GM08714 (cell line): ENCODE results near the gene PPRC1.

ENCODE experiments used
- H3K4me3 ChIP-seq: fragments of 200-500 bp; sonication (Bioruptor generic); 2 replicates; pipeline ENCODE4 v1.5.1; 2014; ENCODE audit warnings: mild to moderate bottlenecking, low read length, inconsistent platforms
- ZNF274 ChIP-seq: IDR thresholded peaks from 2 replicates; pipeline ENCODE4 v1.6.1; 2012; ENCODE audit warnings: mild to moderate bottlenecking, low read depth, low read length

PPRC1 gene

DNA sequence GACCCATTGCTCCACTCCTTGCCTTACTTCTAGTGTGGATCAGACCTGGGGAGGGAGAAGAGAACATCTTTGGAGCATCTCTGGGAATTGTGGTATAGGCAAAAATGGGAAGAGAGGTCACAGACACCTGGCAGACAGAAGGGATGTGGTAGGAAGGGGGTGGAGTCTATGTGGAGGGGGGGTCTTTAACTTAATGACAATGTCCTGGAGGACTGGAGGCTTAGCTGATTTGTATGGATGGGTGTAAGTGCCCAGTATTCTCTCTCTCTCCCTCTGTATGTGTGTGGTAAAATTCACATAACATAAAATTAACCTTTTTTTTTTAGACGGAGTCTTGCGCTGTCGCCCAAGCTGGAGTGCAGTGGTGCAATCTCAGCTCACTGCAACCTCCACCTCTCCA, 9.6 kb upstream of the PPRC1 start:
- no peak overlapping the region for H3K4me3 ChIP-seq
- TF ChIP-seq ZNF274: no peak

DNA sequence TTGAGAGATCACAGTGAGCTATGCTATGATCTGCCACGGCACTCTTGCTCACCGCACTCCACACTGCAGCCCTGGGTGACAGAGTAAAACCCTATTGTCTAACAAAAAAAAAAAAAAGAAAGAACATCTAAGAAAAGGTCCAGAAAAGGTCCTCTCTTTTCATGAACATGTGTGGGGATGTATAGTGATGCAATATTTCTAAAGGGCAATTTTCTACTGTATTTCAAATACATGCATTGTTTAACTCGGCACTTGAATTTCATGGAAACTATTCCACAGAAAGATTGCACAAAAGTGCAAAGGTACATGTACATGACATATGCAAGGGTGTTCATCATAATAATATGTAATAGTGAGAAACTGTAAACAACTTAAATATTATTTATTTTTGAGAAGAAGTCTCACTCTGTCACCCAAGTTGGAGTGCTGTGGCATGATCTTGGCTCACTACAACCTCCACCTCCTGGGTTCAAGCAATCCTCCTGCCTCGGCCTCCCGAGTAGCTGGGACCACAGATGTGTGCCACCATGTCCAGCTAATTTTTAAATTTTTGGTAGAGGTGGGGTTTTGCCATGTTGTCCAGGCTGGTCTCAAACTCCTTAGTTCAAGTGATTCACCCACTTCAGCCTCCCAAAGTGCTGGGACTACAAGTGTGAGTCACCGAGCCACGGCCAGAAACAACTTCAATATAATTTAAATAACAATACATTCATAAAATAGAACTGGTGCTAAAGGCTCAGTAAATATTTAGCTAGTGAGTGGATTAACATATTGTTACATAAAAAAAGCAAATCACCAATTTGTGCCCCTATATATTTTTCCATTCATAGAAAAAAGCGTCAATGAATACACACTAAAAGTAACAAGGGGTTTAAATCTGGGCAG, 1.3 kb upstream of the PPRC1 start:
- TF ChIP-seq ZNF274: no peak
- no peak overlapping the region for H3K4me3 ChIP-seq

DNA sequence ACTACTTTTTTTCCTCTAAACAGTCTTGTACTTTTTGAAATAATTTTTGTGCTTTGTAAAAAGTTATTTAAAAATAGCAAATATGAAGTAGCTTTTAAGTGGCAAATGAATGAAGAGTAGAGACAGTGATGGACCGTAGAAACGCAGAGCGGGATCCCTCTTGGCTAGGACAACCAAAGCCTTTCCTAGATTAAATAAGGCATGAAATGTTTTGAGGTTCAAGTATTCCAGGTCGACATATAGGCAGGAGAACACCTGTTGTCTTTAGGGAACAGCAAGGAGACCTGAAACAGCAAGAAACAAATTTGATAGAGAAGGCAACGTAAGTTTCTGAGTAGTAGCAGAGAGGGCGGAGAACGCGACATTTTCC, 662 bp upstream of the PPRC1 start:
- TF ChIP-seq ZNF274: no peak
- peak overlapping the region; percentile 78; the same call in 1 of the 2 replicates for H3K4me3 ChIP-seq

DNA sequence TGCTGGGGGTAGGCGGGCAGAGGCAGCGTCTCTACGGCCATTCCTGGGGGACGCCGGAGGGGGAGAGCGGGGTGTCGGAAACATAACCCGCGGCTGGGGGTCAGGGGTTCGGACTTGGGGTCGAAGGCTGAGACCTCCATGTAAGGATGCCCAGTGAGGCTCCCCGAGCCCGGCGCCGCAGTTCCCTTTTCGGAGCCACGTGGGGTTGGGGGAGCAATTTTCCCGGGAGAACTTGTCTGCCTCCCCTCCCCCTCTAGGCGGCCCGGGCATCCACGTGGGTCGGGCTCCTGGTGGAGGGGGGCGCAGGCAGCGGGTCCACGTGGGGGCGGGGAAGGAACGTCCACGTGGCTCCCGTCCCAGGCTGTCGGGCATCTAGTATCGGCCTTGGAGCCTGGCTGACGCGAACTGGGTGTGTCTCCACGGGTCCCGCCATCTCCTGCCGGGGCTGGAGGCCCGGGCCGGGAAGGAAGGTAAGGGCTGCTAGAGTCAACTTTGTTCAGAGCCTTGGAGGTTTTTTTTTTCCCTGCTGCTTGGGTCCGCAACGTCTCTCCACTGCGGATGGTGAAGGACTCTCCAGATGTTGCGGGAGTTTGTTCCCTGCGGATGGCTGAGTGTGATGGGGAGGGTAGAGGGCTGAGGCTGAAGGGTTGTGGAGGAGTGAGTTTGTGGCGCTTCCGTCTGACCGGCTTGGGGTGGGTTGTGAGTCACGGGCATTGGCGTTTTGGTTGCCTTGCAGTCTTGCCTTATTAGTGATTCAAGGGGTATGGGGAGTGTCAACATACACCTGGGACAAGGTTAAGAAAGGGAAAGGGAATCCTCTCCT, 744 bp downstream of the PPRC1 start:
- H3K4me3 ChIP-seq: peak overlapping the region; percentile 78
- TF ChIP-seq ZNF274: no peak

DNA sequence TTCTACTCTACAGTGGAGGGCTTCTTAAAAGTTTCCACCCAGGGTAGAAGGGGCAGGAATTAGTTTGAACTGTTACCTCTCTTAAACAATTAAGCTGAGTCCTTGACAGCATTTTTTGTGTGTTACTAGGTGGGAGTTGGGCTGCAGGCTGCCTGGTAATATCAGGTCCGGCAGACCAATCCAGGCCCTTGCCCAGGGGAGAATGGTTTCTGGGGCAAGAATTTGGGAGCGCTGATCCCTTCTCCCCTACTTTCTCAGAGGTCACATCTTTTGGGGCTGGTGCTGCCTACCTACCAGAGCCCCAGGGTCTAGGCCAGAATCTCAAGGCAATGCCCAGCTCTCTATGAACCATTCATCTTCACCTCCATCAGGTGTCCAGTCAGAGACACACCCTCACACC, 1.6 kb downstream of the PPRC1 start:
- no peak for TF ChIP-seq ZNF274
- peak overlapping the region; percentile 78 for H3K4me3 ChIP-seq

DNA sequence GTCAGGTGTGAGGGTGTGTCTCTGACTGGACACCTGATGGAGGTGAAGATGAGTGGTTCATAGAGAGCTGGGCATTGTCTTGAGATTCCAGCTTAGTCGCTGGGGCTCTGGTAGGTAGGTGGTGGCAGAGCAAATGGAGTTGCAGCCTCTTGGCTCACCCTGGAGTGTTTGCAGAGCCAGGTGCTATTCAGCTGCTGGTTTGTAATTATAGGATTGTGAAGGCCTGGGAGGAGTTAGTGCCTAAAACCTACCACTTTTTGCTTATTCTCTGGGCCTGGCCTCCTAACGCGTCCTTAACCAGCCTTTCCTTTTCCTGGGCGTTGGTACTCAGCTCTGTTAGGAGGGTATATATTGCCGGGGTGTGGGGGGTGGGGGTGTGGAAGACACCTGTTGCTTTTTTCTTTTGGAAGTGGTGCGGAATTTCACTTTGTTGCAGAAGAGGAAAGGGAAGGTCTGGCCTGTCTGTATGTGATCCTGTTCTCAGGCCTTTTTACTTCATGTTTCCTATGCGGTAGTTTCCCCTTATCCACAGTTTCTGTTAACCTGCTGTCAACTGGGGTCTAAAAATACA, 3.2 kb downstream of the PPRC1 start:
- no peak for TF ChIP-seq ZNF274
- no peak overlapping the region for H3K4me3 ChIP-seq

DNA sequence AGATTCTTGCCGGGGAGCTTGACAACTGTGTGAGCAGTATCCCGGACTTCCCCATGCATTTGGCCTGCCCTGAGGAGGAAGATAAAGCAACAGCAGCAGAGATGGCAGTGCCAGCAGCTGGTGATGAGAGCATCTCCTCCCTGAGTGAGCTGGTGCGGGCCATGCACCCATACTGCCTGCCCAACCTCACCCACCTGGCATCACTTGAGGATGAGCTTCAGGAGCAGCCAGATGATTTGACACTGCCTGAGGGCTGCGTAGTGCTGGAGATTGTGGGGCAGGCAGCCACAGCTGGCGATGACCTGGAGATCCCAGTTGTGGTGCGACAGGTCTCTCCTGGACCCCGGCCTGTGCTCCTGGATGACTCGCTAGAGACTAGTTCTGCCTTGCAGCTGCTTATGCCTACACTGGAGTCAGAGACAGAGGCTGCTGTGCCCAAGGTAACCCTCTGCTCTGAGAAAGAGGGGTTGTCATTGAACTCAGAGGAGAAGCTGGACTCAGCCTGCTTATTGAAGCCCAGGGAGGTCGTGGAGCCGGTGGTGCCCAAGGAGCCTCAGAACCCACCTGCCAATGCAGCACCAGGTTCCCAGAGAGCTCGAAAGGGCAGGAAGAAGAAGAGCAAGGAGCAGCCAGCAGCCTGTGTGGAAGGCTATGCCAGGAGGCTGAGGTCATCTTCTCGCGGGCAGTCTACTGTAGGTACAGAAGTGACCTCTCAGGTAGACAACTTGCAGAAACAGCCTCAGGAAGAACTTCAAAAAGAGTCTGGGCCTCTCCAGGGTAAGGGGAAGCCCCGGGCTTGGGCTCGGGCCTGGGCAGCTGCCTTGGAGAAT, 6.7 kb downstream of the PPRC1 start:
- no peak for TF ChIP-seq ZNF274
- no peak overlapping the region for H3K4me3 ChIP-seq

DNA sequence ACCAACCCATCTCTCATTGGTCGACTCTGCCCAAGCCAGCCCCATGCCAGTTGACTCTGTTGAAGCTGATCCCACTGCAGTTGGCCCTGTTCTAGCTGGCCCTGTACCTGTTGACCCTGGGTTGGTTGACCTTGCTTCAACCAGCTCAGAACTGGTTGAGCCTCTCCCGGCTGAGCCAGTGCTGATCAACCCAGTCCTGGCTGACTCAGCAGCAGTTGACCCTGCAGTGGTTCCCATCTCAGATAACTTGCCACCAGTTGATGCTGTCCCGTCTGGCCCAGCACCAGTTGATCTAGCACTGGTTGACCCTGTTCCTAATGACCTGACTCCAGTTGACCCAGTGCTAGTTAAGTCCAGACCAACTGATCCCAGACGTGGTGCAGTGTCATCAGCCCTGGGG, 7.4 kb downstream of the PPRC1 start:
- no peak overlapping the region for H3K4me3 ChIP-seq
- TF ChIP-seq ZNF274: no peak

DNA sequence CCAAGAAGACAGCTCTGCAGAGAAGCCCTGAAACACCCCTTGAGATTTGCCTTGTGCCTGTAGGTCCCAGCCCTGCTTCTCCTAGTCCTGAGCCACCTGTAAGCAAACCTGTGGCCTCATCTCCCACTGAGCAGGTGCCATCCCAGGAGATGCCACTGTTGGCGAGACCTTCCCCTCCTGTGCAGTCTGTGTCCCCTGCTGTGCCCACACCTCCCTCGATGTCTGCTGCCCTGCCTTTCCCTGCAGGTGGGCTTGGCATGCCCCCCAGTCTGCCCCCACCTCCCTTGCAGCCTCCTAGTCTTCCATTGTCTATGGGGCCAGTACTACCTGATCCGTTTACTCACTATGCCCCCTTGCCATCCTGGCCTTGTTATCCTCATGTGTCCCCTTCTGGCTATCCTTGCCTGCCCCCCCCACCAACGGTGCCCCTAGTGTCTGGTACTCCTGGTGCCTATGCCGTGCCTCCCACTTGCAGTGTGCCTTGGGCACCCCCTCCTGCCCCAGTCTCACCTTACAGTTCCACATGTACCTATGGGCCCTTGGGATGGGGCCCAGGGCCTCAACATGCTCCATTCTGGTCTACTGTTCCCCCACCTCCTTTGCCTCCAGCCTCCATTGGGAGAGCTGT, 8.2 kb downstream of the PPRC1 start:
- no peak overlapping the region for H3K4me3 ChIP-seq
- TF ChIP-seq ZNF274: no peak

DNA sequence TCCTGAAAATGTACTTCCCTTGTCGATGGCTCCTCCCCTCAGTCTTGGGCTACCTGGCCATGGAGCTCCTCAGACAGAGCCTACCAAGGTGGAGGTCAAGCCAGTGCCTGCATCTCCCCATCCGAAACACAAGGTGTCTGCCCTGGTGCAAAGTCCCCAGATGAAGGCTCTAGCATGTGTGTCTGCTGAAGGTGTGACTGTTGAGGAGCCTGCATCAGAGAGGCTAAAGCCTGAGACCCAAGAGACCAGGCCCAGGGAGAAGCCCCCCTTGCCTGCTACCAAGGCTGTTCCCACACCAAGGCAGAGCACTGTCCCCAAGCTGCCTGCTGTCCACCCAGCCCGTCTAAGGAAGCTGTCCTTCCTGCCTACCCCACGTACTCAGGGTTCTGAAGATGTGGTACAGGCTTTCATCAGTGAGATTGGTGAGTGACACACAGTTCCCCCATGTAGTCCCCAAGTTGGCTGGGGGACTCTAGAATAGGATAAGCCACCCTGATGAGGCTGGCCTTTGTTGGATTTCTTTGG, 8.8 kb downstream of the PPRC1 start:
- TF ChIP-seq ZNF274: no peak

DNA sequence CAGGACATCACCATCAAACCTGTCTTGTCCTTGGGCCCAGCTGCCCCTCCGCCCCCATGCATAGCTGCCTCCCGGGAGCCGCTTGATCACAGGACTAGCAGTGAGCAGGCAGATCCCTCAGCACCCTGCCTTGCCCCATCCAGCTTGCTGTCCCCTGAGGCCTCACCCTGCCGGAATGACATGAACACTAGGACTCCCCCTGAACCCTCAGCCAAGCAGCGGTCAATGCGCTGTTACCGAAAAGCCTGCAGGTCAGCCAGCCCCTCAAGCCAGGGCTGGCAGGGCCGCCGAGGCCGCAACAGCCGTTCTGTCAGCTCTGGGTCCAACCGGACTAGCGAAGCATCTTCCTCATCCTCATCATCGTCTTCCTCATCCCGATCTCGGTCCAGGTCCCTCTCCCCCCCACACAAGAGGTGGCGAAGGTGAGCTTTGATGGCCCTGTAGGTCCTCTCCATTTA, 14.2 kb downstream of the PPRC1 start:
- H3K4me3 ChIP-seq: no peak overlapping the region
- TF ChIP-seq ZNF274: no peak

More for the DNA sequence above, 8.8 kb downstream of the PPRC1 start:
- H3K4me3 ChIP-seq: no peak overlapping the region

DNA sequence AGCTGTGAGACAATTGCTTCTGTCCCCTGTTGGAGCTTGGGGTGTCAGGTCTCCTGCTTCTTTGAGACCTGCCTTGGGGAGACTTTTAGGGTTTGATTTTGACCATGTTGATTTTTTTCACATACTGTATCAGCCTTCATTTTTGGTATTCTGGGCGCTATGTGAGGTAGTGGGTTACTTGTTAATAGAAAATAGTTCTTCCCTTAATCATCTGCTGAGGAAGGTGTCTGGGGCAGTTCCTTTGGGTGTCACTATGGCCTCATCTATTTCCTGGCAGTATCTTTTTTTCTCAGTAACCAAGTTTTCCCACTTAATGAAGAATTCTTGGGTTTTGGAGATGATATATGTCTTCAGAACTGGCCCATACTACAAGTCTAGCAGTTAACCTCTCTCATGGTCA, 14.7 kb downstream of the PPRC1 start:
- no peak overlapping the region for H3K4me3 ChIP-seq
- no peak for TF ChIP-seq ZNF274

DNA sequence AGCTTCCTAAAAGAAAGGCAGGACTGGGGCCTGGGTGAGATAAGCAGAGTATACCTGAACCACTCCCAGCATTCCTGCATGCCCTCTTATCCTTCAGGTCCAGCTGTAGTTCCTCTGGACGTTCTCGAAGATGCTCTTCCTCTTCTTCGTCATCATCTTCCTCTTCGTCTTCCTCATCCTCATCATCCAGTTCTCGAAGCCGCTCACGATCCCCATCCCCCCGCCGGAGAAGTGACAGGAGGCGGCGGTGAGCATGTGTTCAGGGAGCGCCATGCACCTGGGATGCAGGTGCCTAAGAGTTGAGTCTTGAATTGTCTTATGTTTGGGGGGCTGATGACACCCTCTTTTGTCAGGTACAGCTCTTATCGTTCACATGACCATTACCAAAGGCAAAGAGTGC, 15.4 kb downstream of the PPRC1 start:
- TF ChIP-seq ZNF274: no peak
- no peak overlapping the region for H3K4me3 ChIP-seq
